Measurements from ENCODE around the gene PTGER2. TPM values are rescaled to one million over a fixed set of nuclear protein-coding genes. Genes with fewer than 3 reads are reported as not detected.

PTGER2 gene
- total and polyA plus RNA-seq, 12 donors, result 0.18 to 2.9 (median 1.3) TPM; not detected in 1

- Histone ChIP-seq H3K36me3 (replicated peaks in 1 of 2) (no peaks in the 10 kb centered on the region), H3K4me3 (no peak overlapping the region), H3K27ac (no peak overlapping the region), H3K4me1 (replicated peaks in 1 of 2) (no peaks in the 10 kb centered on the region), H3K27me3 (no peaks in the 10 kb centered on the region), H3K9me3 (replicated peaks in 1 of 3) (no peaks in the 10 kb centered on the region)
- 68 to 87% (median 83%) methylated on average over 4 of the region's 4 CpGs for WGBS, 4 donors
- TF ChIP-seq CTCF (IDR thresholded peaks at IDR 0.05), result no peak
- no peak for TF ChIP-seq POLR2A (IDR thresholded peaks at IDR 0.05)
- DNase-seq, result no peak
- intact Hi-C loops (cut with DNase I), result no loop called here
Measured at GRCh38 chr14:52370406-52370935, 56.4 kb downstream of the PTGER2 start.

GRCh38 chr14:52377940-52378339 is 63.8 kb downstream of the PTGER2 start:
- no peak overlapping the region for H3K4me3 ChIP-seq
- no peaks in the 10 kb centered on the region for H3K36me3 ChIP-seq (replicated peaks in 1 of 2)
- H3K27me3 ChIP-seq, result no peaks in the 10 kb centered on the region
- no peak for DNase-seq
- intact Hi-C loops (cut with DNase I), result no loop called here
- H3K9me3 ChIP-seq (replicated peaks in 1 of 3), result no peaks in the 10 kb centered on the region
- no peak for TF ChIP-seq CTCF (IDR thresholded peaks at IDR 0.05)
- TF ChIP-seq POLR2A (IDR thresholded peaks at IDR 0.05), result no peak
- no peaks in the 10 kb centered on the region for H3K4me1 ChIP-seq (replicated peaks in 1 of 2)
- H3K27ac ChIP-seq, result no peak overlapping the region
- WGBS, 4 donors, result 76 to 95% (median 86%) methylated on average over 3 of the region's 3 CpGs

Other genes starting within 250 kb of the PTGER2 start
- 10 to 100 TPM; 19.1 to 61.3 (median 38.8) TPM for gene NID2, start 245.3 kb upstream of the PTGER2 start, total RNA-seq
- 10 to 100 TPM in 2 of 3 donors, 1 to 10 TPM in 1; 7.2 to 22.7 (median 15.3) TPM for gene NID2, start 245.3 kb upstream of the PTGER2 start, polyA plus RNA-seq
- 1 to 10 TPM in 2 of 9 donors, under 1 TPM in 5, not detected in 2; 0.06 to 3.5 (median 0.61) TPM for gene PTGDR, start 46.6 kb upstream of the PTGER2 start, total RNA-seq
- gene PTGDR, start 46.6 kb upstream of the PTGER2 start, polyA plus RNA-seq, result under 1 TPM; 0.20 to 0.37 (median 0.32) TPM
- gene TXNDC16, start 238.2 kb downstream of the PTGER2 start, total RNA-seq, result 1 to 10 TPM; 1.7 to 7.2 (median 5.8) TPM
- gene TXNDC16, start 238.2 kb downstream of the PTGER2 start, polyA plus RNA-seq, result 1 to 10 TPM; 1.3 to 5.5 (median 1.4) TPM
- gene GPR137C, start 238.5 kb downstream of the PTGER2 start, total RNA-seq, result 1 to 10 TPM in 2 of 9 donors, under 1 TPM in 7; 0.09 to 2.8 (median 0.52) TPM
- 1 to 10 TPM in 1 of 3 donors, under 1 TPM in 2; 0.74 to 1.4 (median 0.81) TPM for gene GPR137C, start 238.5 kb downstream of the PTGER2 start, polyA plus RNA-seq

Measured in adrenal gland (tissue), 12 donors.